ENCODE results near the gene NUP210L.

NUP210L gene

DNA sequence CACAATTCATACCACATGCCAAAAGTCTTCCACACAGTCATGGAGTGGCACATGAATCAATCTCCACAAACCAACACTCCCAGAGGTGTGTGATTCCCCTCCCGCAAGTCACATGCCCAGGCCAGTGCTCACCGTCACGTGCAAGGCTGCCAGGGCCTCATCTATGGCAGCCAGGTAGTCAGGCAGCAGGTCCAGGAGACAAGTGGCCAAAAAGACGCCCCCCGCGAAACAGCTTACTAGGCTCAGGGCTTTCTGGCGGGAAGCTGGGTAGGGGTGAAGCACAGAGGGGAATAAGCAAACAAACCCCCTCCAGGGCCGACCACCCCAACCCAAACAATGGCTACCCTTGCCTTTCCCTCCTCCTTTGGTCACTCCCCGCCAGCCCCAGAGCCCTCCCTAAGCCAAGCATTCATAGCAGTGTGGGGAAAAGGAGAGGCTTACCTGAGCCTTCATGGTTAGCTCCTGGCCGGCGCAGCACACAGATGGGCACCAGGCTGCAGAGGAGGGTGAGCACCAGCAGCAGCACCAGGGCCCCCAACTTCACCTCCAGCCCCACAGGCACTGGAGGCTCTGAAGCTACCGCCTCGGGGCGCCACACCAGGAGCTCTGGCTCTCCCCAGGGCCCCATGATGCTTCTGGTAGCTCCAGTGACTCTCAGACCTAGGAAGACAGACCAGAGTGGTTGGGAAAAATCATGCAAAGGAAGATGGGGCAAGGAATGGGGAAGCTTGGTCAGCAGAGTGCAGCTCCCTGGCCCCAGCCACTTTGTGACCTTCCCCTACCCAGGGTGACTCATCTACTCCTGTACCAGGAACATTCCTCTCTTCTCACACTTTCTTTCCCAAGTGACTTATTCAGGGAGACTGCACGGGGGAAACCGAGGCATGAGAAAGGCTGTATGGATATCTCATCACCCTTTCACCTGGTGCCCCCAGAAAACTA, 192.5 kb downstream of the NUP210L start:
- DNase-seq: no peak

DNA sequence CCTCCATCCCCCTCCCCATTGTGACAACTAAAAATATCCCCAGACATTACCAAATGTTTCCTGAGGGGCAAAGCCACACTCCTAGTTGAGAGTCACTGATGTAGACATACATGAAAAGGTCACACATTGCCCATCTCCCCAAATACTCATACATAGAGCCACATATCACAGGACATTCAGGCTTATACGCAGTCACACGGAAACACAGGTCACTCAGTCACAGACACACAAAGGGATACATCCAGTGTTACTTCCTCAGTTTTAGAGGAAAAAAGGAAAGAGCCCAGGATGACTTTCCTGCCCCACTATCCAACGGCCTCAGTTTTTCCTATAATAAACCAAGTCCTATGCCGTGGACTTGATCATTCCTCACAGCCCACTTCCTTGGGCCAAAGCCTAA, 193.5 kb downstream of the NUP210L start:
- DNase-seq: no peak

GRCh38 chr1:153960206-153960605, 194.7 kb downstream of the NUP210L start:
- DNase-seq: no peak

- DNase-seq: no peak
Observed at GRCh38 chr1:153959454-153959853, 195.4 kb downstream of the NUP210L start.

- DNase-seq: no peak
Observed at GRCh38 chr1:153958961-153959260, 196.0 kb downstream of the NUP210L start.

GRCh38 chr1:153958111-153958960, 196.5 kb downstream of the NUP210L start, which contains the start of gene CRTC2:
CRTC2 (minus strand) TSS chr1:153958612; CDS start chr1:153958497, 115 bp downstream.
- peak; percentile 94 for DNase-seq

GRCh38 chr1:153957744-153958110, 197.1 kb downstream of the NUP210L start:
- peak; percentile 38 for DNase-seq

DNA sequence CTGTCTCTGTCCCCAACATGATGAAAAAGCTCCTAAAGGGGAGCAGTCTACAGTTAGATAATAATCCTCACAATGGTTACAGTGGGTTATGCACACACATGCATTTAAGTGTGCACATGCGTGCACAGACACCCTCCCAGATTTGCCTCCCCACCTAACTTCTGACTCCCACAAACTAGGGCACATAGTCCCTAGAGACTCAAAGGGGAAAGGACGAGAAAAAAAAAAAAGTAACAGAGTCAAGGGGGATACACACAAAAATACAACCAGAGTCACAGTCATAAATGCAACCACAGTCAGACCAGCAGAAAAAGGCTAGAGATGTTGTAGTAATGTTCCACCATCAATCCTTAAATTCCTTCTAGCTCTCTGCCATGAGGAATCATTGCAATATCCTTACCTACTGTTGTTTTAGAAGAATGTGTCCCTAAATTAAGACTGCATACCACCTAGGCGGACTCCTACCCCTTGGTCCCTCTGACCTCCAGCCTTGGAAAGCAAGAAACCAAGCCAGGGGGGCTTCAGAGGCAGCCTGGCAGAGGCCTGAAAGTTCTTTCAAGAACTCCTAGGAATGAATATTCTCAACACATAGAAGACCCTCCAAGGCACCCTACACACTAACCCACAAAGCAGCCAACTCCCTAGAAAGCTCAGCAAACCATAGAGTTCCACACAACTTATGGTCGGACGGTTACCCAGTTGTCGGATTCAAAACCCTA, 197.7 kb downstream of the NUP210L start:
- DNase-seq: no peak

DNA sequence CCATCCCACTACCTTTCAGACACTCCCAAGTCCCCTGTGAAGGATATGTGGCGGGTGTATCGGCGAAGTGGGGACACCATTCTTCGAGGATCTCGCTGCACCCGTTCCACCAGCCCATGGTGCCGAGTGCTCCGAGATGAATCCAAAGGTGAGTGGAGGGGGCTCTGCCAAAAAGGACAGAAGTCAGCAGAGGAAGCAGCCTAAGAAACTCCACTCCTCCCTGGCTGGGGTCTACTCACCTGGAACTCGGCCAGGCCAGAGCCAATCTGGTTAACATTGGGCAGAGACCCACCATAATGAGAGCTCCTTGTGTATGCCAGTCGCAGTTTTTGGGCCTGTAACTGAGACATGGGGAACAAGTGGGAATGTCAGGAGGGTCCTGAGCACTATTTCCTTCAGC, 200.0 kb downstream of the NUP210L start:
- DNase-seq: no peak

- no peak for DNase-seq
Observed at GRCh38 chr1:153953859-153954365, 201.0 kb downstream of the NUP210L start.

GRCh38 chr1:153951801-153952200, 203.1 kb downstream of the NUP210L start:
- DNase-seq: no peak

- DNase-seq: no peak
Observed at GRCh38 chr1:153951183-153951582, 203.7 kb downstream of the NUP210L start.

- DNase-seq: peak; percentile 49
Observed at GRCh38 chr1:153946622-153947241, 208.1 kb downstream of the NUP210L start, which contains the start of gene DENND4B. DENND4B (minus strand) TSS chr1:153946718; CDS start chr1:153944374, 2,344 bp downstream.

DNA sequence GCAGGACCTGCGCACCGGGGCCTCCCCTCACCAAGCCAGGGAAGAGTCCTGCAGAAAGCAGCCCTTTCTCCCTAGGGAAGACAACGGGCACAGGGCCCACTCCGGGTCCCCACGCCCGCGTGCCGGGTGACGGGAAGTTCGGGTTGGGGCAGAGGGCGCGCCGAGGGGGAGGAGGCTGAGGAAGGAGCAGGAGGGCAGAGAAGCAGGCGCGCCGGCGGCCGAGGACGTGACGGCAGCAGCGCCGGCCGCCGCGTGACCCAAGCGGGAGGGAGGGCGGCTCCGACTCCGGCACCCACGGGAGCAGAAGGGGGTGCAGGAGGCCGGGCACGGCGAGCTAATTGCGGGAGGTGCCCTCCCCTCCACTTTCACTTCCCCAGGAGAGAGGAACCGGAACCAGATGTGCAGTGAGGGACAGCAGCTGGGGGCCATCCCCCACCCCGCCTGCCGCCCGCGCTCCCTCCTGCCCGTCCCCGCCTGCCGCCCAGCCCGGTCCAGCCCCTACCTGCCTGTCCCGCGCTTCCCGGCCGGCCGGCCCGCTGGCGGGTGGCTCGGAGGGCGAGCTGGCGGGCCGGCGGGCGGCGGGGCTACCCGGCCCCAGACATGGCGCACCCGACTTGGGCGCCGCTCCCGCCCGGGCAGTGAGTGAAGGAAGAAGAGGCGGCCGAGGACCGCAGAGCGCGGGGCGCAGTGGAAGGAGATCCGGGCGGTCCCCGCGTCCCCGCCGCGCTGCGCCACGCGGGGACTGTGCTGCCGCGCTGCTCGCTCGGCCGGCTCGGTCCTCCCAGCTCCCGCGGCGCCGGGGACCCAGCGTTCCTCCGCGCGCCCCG, 208.9 kb downstream of the NUP210L start:
- DNase-seq: peak; percentile 47

DNA sequence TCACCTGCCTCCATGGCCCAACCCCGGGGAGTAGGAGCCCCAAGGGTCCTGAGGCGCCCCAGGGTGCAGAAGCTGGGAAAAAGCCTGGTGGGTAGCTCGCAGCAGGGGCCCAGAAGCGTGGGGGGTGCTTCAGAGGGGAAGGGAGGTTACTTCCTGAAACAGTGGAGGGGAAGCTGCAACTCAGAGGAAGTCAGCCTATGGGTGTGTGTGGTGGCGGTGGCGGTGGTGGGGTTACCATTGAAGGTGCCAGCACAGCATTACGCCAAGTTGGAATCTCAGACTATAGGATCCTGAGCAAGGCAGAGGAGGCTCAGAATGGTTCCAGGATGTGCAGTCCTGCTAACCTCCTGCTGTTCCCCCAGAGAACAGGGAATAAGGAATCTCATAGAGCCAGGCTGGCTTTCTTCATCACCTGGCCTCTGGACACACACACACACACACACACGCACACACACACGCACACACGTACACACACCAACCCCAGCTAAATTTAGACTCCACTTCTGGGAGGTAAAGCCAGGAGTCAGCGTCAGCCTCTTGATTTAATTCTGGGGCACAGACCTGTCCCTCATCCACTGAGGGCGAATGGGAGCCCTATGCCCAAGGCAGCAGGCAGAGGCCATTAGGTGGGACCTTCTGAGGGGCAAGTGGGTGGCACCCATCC, 209.6 kb downstream of the NUP210L start:
- DNase-seq: peak; percentile 71

GRCh38 chr1:153944827-153945117, 210.1 kb downstream of the NUP210L start:
- no peak for DNase-seq

GRCh38 chr1:153944005-153944826, 210.7 kb downstream of the NUP210L start:
- no peak for DNase-seq

GRCh38 chr1:153942766-153943549, 211.9 kb downstream of the NUP210L start:
- no peak for DNase-seq

All from effector CD8-positive, alpha-beta T cell (primary cell).